Astrocyte of the spinal cord (primary cell): ENCODE data around the gene RAI14.
A peak's percentile ranks its signal among the peaks of the same experiment; 100 is the strongest.

ENCODE experiments used
- DNase-seq: peaks from one replicate; pipeline ENCODE4 v3.0.0; 2011; ENCODE audit warnings: low read depth, low spot score
- H3K4me3 ChIP-seq: 2 replicates; pipeline ENCODE4 v1.5.1; 2011; ENCODE audit warnings: low read depth, mild to moderate bottlenecking, low read length, moderate library complexity
- CTCF ChIP-seq: IDR thresholded peaks from 2 replicates; pipeline ENCODE4 v1.5.1; 2012; ENCODE audit warnings: low read depth, mild to moderate bottlenecking, low read length, inconsistent platforms
- in situ Hi-C: cut with HindIII; loops from 2 replicates; pipeline ENCODE4 v1.10.0; 2017; ENCODE audit warnings: low sequenced_read_pairs

The RAI14 gene

GRCh38 chr5:34625246-34625645 lies 30.9 kb upstream of the RAI14 start:
- in situ Hi-C loops: no loop called here
- no peak for TF ChIP-seq CTCF
- H3K4me3 ChIP-seq: no peak overlapping the region
- DNase-seq: no peak

GRCh38 chr5:34626036-34626435 lies 30.1 kb upstream of the RAI14 start:
- peak; percentile 65 for DNase-seq
- no peak for TF ChIP-seq CTCF
- in situ Hi-C loops: no loop called here
- H3K4me3 ChIP-seq: no peak overlapping the region

- in situ Hi-C loops: no loop called here
- DNase-seq: no peak
- TF ChIP-seq CTCF: no peak
- no peak overlapping the region for H3K4me3 ChIP-seq
These were observed 29.4 kb upstream of the RAI14 start for GRCh38 chr5:34626751-34627150.

DNA sequence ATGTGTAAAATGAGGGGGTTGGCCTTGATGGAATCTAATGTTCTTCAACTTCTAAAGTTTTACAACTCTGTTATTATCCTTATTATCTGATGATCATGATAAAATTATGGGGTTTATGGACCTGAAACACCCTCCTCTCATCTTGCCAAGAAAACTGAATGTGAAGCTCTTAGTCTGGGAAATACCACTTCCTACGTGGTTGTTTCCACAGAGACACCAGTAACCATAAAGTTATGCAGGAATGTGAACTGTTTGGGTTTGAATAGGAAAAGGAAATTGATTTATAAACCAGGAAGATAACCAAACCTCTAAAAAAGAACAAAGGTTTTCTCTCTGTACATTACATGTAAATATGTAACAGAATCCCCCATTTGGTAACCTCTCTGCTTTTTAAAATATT lies 28.3 kb upstream of the RAI14 start:
- in situ Hi-C loops: no loop called here
- TF ChIP-seq CTCF: no peak
- H3K4me3 ChIP-seq: no peak overlapping the region
- peak; percentile 85 for DNase-seq

DNA sequence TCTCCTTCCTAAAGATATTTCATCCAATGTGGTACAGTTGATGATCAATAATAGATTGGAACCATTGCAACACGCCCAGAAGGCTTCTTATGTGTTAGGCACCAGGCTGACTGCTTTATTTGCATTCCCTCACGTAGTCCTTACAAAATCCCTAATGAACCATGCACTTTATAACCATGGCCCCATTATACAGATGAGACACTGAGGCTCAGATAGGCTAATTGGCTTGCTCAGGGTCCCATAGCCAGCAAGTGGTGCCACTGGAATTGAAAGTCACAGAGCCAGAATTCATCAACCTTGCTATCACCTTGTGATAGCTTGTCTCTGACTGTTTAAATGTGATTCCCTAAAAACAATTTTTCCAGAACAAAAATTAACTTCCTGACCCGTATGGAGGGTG lies 27.8 kb upstream of the RAI14 start:
- H3K4me3 ChIP-seq: no peak overlapping the region
- no peak for DNase-seq
- TF ChIP-seq CTCF: no peak
- in situ Hi-C loops: no loop called here

GRCh38 chr5:34630596-34630995 lies 25.5 kb upstream of the RAI14 start:
- TF ChIP-seq CTCF: no peak
- no peak for DNase-seq
- in situ Hi-C loops: no loop called here
- H3K4me3 ChIP-seq: no peak overlapping the region

GRCh38 chr5:34632807-34633422 lies 23.2 kb upstream of the RAI14 start:
- TF ChIP-seq CTCF: no peak

More at GRCh38 chr5:34632807-34633422, 23.2 kb upstream of the RAI14 start:
- no peak overlapping the region for H3K4me3 ChIP-seq
- no peak for DNase-seq
- in situ Hi-C loops: no loop called here
